Measurements from ENCODE around the gene LAMC3.

LAMC3 gene

DNA sequence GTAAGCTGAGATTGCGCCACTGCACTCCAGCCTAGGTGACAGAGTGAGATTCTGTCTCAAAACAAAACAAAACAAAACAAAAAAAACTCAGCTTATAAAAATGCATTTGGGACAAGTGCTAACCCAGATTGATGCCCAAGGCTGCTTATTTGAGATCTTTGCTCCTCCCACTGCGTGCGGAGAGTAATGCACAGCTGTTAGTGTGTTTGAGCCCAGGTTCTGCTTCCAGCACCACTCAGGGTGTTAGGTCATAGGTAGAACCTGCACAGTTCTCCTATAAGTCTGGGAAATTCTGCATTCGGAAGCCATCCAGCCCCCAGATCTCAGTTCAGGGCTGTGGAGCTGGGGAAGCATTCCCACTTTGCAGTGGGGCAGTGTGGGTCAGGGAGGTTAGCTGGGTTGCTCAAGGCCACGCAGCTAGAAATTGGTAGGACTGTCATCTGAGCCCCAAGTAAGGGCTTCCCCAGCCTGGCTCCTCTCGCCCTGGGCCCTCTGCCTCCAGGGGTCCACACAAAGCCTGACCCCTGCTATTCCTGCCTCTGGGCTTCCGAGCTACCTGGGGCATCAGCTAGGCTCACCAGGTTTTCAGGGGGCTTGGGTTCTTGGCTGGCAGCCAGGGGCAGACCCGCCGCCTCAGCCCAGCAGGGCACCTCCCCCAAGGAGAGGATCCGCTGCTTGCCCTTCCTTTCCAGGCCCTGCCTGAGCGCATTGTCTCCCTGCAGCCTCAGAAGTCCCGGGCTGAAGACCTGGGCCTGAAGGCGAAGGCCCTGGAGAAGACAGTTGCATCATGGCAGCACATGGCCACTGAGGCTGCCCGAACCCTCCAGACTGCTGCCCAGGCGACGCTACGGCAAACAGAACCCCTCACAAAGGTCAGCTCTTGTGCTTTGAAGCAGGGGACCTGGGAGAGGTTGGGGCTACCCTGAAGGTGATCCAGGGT lies 69.7 kb downstream of the LAMC3 start:
- TF ChIP-seq CTCF (IDR thresholded peaks at IDR 0.05; ENCODE audit: extremely low read depth, missing control alignments), result no peak
- no peak for DNase-seq (ENCODE audit: low spot score)

DNA sequence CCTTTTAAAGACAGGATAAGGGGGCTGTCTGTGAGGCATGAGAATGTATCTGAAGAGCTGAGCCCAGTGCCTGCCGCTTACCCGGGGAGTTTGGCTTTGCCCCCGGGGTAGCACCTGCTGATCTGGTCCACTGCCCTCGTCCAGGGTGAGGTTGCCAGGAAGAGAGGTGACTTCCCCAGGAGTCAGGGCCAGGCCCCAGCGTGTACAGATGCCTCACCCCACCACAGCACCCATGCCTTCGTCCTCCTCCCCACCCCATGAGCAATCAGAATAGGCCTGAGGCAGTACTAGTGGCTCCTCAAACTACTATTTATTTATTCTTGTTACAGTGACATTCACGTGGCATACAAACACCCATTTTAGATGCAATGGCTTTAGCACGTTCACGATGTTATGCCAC lies 71.6 kb downstream of the LAMC3 start:
- no peak for TF ChIP-seq CTCF (IDR thresholded peaks at IDR 0.05; ENCODE audit: extremely low read depth, missing control alignments)
- DNase-seq (ENCODE audit: low spot score), result no peak

DNA sequence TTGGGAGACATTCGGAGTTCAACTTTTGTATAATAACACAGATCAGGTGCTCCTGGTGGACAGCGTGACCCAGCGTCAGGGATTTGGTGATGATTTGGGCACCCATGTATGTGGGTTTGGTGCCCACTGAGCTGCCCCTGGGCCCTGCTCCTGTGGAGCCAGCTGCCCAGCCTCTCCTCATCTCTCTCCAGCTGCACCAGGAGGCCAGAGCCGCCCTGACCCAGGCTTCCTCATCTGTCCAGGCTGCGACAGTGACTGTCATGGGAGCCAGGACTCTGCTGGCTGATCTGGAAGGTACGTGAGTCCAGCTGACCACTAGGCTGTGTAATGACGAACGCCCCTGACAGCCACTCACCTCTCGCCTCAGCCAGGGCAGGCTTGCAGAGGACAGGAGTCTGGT lies 72.9 kb downstream of the LAMC3 start:
- no peak for DNase-seq (ENCODE audit: low spot score)
- no peak for TF ChIP-seq CTCF (IDR thresholded peaks at IDR 0.05; ENCODE audit: extremely low read depth, missing control alignments)

DNA sequence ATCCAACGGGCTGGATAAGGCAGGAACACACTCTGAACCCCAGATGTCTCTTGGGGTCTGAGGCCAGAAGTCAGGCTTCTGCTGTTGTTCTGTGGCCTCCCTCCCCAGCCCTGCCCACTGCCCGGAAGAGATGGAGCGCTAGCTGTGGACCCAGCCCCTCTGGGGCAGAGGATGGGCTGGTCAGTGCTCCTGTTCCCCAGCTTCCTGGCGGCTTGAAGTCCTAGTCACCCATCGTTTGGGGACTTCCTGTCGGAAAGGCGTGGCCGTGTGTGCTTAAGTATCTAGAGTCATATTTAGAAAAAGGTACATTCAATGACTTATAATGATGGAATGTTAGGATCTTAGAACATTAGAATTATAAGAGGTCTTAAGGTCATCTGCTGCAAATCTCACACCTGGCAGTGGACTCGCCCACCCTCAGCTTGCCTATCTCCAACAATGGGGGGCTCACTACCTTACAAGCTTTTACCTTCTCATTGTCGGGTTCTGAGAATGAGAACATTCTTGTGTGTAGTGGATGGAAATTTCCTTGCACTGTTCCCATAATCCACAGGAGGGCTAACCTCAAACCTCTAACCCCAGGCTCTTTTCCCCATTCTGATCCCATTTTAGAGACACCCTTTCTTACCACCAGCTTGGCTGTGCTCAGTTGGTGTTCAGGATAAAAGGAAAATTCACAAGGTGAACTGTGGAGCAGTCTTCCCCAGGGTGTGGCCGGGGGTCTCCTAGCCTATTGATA lies 74.0 kb downstream of the LAMC3 start:
- TF ChIP-seq CTCF (IDR thresholded peaks at IDR 0.05; ENCODE audit: extremely low read depth, missing control alignments), result no peak
- no peak for DNase-seq (ENCODE audit: low spot score)

DNA sequence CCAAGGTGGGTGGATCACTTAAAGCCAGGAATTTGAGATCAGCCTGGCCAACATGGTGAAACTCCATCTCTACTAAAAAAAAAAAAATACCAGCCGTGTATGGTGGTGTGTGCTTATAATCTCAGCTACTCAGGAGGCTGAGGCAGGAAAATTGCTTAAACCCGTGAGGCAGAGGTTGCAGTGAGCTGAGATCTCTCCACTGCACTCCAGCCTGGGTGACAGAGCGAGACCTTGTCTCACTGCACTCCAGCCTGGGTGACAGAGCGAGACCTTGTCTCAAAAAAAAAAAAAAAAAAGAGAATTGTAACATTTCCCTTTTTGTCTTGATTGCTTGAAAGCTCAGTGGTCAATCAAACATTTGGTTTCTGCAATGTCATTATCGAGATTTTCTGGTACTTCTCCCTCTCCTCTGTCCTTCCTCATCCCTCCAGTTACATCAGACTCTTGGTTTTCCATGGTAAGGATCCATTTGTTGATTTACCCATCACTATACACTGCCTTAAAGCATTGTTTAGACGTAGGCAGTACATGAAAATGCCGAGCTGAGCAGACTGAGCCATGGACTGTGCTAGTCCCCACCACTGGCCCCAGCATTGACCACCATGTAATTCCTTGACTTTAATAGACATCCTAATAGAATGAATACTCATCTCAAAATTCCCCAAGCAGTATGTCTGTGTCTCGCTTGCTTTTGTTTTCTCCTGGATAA lies 75.8 kb downstream of the LAMC3 start:
- no peak for DNase-seq (ENCODE audit: low spot score)
- TF ChIP-seq CTCF (IDR thresholded peaks at IDR 0.05; ENCODE audit: extremely low read depth, missing control alignments), result no peak

DNA sequence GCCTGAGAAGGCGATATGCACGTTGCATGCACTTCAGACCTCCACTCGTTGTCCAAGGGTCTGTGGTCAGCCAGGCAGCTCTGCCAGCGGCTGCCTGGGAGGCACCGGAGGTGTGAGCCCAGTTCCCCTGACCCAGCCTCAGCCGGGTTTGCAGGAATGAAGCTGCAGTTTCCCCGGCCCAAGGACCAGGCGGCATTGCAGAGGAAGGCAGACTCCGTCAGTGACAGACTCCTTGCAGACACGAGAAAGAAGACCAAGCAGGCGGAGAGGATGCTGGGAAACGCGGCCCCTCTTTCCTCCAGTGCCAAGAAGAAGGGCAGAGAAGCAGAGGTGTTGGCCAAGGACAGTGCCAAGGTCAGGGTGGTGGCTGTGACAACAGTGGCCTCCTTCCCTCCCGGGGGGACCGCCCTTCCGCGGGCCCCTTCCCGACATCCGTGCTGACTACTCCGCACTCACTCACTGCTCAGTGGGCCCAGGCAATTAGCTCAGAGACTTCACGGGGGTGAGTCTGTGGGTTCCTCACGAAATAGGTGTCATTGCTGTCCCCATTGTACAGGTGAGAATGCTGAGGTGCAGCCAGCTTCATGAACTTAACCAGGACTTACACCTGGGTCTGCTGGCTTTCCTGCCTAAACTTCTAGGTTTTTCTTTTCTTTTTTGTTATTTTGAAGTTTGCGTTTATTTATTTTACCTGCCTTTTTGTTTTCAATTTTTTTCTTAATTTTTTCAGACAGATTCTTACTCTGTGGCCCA lies 76.6 kb downstream of the LAMC3 start:
- TF ChIP-seq CTCF (IDR thresholded peaks at IDR 0.05; ENCODE audit: extremely low read depth, missing control alignments), result no peak
- DNase-seq (ENCODE audit: low spot score), result no peak
